ENCODE data around the gene ACTG1.

Gene ACTG1

GRCh38 chr17:81545160-81545949, 32.8 kb upstream of the ACTG1 start:
- DNase-seq (no peak), ATAC-seq (no peak)

- no peak for ATAC-seq
- no peak for DNase-seq
Measured at GRCh38 chr17:81544281-81544974, 31.8 kb upstream of the ACTG1 start.

- no peak for DNase-seq
- no peak for ATAC-seq
Measured at GRCh38 chr17:81543756-81544155, 31.2 kb upstream of the ACTG1 start.

- no peak for DNase-seq
- ATAC-seq: no peak
Measured at GRCh38 chr17:81543339-81543675, 30.7 kb upstream of the ACTG1 start.

- ATAC-seq (no peak), DNase-seq (no peak)
Measured at GRCh38 chr17:81542431-81543338, 30.1 kb upstream of the ACTG1 start.

- ATAC-seq: no peak
Measured at GRCh38 chr17:81541123-81541522, 28.5 kb upstream of the ACTG1 start.

GRCh38 chr17:81540676-81541027, 28.1 kb upstream of the ACTG1 start:
- ATAC-seq (no peak), DNase-seq (no peak)

More at GRCh38 chr17:81541123-81541522, 28.5 kb upstream of the ACTG1 start:
- no peak for DNase-seq

- ATAC-seq (no peak), DNase-seq (no peak)
Measured at GRCh38 chr17:81539961-81540675, 27.5 kb upstream of the ACTG1 start.

GRCh38 chr17:81539571-81539900, 26.9 kb upstream of the ACTG1 start:
- DNase-seq (no peak), ATAC-seq (no peak)

- no peak for DNase-seq
- no peak for ATAC-seq
Measured at GRCh38 chr17:81538651-81539570, 26.3 kb upstream of the ACTG1 start.

GRCh38 chr17:81537856-81538555, 25.4 kb upstream of the ACTG1 start:
- DNase-seq: no peak
- no peak for ATAC-seq

- ATAC-seq: peak; percentile 40
- DNase-seq: peak; percentile 55
Measured at GRCh38 chr17:81537343-81537855, 24.8 kb upstream of the ACTG1 start.

GRCh38 chr17:81536299-81537290, 24.0 kb upstream of the ACTG1 start:
- no peak for ATAC-seq
- DNase-seq: no peak

- ATAC-seq: no peak
- no peak for DNase-seq
Measured at GRCh38 chr17:81535480-81536298, 23.1 kb upstream of the ACTG1 start.

GRCh38 chr17:81535007-81535328, 22.4 kb upstream of the ACTG1 start:
- ATAC-seq (no peak), DNase-seq (no peak)

GRCh38 chr17:81534157-81535006, 21.8 kb upstream of the ACTG1 start:
- DNase-seq: no peak
- ATAC-seq: no peak

Measured in stimulated activated naive CD8-positive, alpha-beta T cell treated with anti-CD3 and anti-CD28 coated beads, Interleukin-15, Interleukin-2, amounts not matched to agents 100 U/mL and 50 U/mL, for 24 hours (primary cell).